RKO (cell line): ENCODE results near the gene RAD1.

ENCODE experiments used
- DNase-seq: peaks from one replicate; pipeline ENCODE4 v3.0.0-alpha.2; 2016; ENCODE audit warnings: low spot score

Gene RAD1

GRCh38 chr5:34863946-34864345 is 51.4 kb downstream of the RAD1 start:
- no peak for DNase-seq

- no peak for DNase-seq
Observed at GRCh38 chr5:34859253-34859652, 56.1 kb downstream of the RAD1 start.

- DNase-seq, result no peak
Observed at GRCh38 chr5:34858790-34859189, 56.5 kb downstream of the RAD1 start.

GRCh38 chr5:34857894-34858293 is 57.4 kb downstream of the RAD1 start:
- no peak for DNase-seq

- no peak for DNase-seq
Observed at GRCh38 chr5:34857161-34857560, 58.1 kb downstream of the RAD1 start.
